ENCODE results near the gene LNX1.

- no peak for TF ChIP-seq LARP7 (IDR thresholded peaks at IDR 0.05)
- TF ChIP-seq ZNF23 (CRISPR knock-in tag; IDR thresholded peaks at IDR 0.05) = no peak
- no peak for TF ChIP-seq ZNF507 (tag; conservative IDR thresholded peaks at IDR 0.05)
- TF ChIP-seq PHF8 (IDR thresholded peaks at IDR 0.05; ENCODE audit: borderline replicate concordance, low read length) = no peak
- no peak for TF ChIP-seq CBX2 (IDR thresholded peaks at IDR 0.05; ENCODE audit: insufficient read depth, low read length, poor library complexity, severe bottlenecking)
- TF ChIP-seq CEBPG (CRISPR knock-in tag; IDR thresholded peaks at IDR 0.05) = no peak
- peak in 1 of 2 experiments; percentile 38; a peak in 1 of 4 replicates for TF ChIP-seq CEBPG (tag; conservative IDR thresholded peaks at IDR 0.05 in 1 of 2, IDR thresholded peaks at IDR 0.05 in 1 of 2)
- TF ChIP-seq SMARCE1 (IDR thresholded peaks at IDR 0.05) = no peak
Observed at GRCh38 chr4:53450773-53451172, 140.5 kb downstream of the LNX1 start.
